Spleen (tissue), 7 donors: ENCODE data around the gene PTPRN2.

Experiments used
- CTCF ChIP-seq, 11 experiments: fragments of 200-600 bp in 7 of 11; fragments of 450-650 bp in 4 of 11; sonication (generic) in 4 of 11; IDR thresholded peaks in 8 of 11; conservative IDR thresholded peaks in 3 of 11; 1 replicate in 7 of 11; 2 replicates in 4 of 11; pipeline versions ENCODE4 v1.4.0 to v1.8.0; 2016 to 2021; ENCODE audit warnings: antibody characterized with exemption in 11 of 11, inconsistent platforms in 4 of 11, mild to moderate bottlenecking in 1 of 11
- POLR2A ChIP-seq, 3 donors: fragments of 450-650 bp; IDR thresholded peaks; one replicate each; pipeline ENCODE4 v1.5.1; 2017; ENCODE audit warnings: antibody characterized with exemption in 3 of 3, mild to moderate bottlenecking in 1 of 3
- donor health status: DM: no; HTN: no; CAD: no; lungs with moderate emphysema.
- donor health status: DM: no; HTN: no; CAD: no.
- donor health status: DM: no; HTN: no; CAD: no.

- TF ChIP-seq POLR2A (IDR thresholded peaks at IDR 0.05) (no peak), CTCF (IDR thresholded peaks at IDR 0.05 in 8 of 11, conservative IDR thresholded peaks at IDR 0.05 in 3 of 11) (no peak)
Measured at GRCh38 chr7:157708919-157709295, 878.7 kb downstream of the PTPRN2 start.
